NCI-H748 treated with DMSO at 0.1 percent for 48 hours (cell line): ENCODE results near the gene MICAL2.

Source experiments
- DNase-seq: peaks from one replicate; lab custom pipeline; 2025; lab: John Stamatoyannopoulos, UW

The MICAL2 gene

GRCh38 chr11:12271826-12272366 lies 161.5 kb downstream of the MICAL2 start:
- DNase-seq = no peak

- no peak for DNase-seq
Measured at GRCh38 chr11:12272821-12273617, 162.6 kb downstream of the MICAL2 start.

- DNase-seq = no peak
Measured at GRCh38 chr11:12273618-12273995, 163.2 kb downstream of the MICAL2 start.

- no peak for DNase-seq
Measured at GRCh38 chr11:12274056-12274455, 163.7 kb downstream of the MICAL2 start.

GRCh38 chr11:12274558-12275197 lies 164.3 kb downstream of the MICAL2 start:
- DNase-seq = no peak

- no peak for DNase-seq
Measured at GRCh38 chr11:12275818-12276217, 165.4 kb downstream of the MICAL2 start.

GRCh38 chr11:12276356-12276755 lies 166.0 kb downstream of the MICAL2 start:
- peak; percentile 97 for DNase-seq

- no peak for DNase-seq
Measured at GRCh38 chr11:12276831-12277475, 166.6 kb downstream of the MICAL2 start.

GRCh38 chr11:12278766-12279671 lies 168.6 kb downstream of the MICAL2 start:
- no peak for DNase-seq

- DNase-seq = no peak
Measured at GRCh38 chr11:12279672-12280108, 169.3 kb downstream of the MICAL2 start.

- DNase-seq = peak; percentile 17
Measured at GRCh38 chr11:12280199-12280837, 169.9 kb downstream of the MICAL2 start.

GRCh38 chr11:12280838-12281565 lies 170.6 kb downstream of the MICAL2 start:
- DNase-seq = no peak

- DNase-seq = peak; percentile 78
Measured at GRCh38 chr11:12281571-12282478, 171.4 kb downstream of the MICAL2 start.

GRCh38 chr11:12282676-12283075 lies 172.3 kb downstream of the MICAL2 start:
- no peak for DNase-seq

- DNase-seq = no peak
Measured at GRCh38 chr11:12284316-12285050, 174.1 kb downstream of the MICAL2 start.

GRCh38 chr11:12285106-12285505 lies 174.7 kb downstream of the MICAL2 start:
- DNase-seq = no peak

- no peak for DNase-seq
Measured at GRCh38 chr11:12285811-12286222, 175.4 kb downstream of the MICAL2 start.

GRCh38 chr11:12286606-12287005 lies 176.2 kb downstream of the MICAL2 start:
- DNase-seq = no peak

- DNase-seq = no peak
Measured at GRCh38 chr11:12287009-12287373, 176.6 kb downstream of the MICAL2 start.
